ENCODE results near the gene CLMN.

GRCh38 chr14:95264271-95264973 lies 55.3 kb downstream of the CLMN start:
- TF ChIP-seq, protein P1, sequence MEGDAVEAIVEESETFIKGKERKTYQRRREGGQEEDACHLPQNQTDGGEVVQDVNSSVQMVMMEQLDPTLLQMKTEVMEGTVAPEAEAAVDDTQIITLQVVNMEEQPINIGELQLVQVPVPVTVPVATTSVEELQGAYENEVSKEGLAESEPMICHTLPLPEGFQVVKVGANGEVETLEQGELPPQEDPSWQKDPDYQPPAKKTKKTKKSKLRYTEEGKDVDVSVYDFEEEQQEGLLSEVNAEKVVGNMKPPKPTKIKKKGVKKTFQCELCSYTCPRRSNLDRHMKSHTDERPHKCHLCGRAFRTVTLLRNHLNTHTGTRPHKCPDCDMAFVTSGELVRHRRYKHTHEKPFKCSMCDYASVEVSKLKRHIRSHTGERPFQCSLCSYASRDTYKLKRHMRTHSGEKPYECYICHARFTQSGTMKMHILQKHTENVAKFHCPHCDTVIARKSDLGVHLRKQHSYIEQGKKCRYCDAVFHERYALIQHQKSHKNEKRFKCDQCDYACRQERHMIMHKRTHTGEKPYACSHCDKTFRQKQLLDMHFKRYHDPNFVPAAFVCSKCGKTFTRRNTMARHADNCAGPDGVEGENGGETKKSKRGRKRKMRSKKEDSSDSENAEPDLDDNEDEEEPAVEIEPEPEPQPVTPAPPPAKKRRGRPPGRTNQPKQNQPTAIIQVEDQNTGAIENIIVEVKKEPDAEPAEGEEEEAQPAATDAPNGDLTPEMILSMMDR (IDR thresholded peaks at IDR 0.05) = no peak
- TF ChIP-seq EZH2 (IDR thresholded peaks at IDR 0.05) = no peak
- no peak for TF ChIP-seq EZH2phosphoT487 (IDR thresholded peaks at IDR 0.05)

All from neural progenitor cell (in vitro differentiated cells).